ENCODE measurements around the gene SLC27A4. TPM values are rescaled to one million over a fixed set of nuclear protein-coding genes. Genes with fewer than 3 reads are reported as not detected.
A peak's percentile ranks its signal among the peaks of the same experiment; 100 is the strongest.

Gene SLC27A4
- total RNA-seq, 2 donors from 2014 or later: 15.0 to 17.1 TPM

GRCh38 chr9:128382261-128382660 is 41.9 kb downstream of the SLC27A4 start:
- Histone ChIP-seq H3K27me3 (no peaks in the 10 kb centered on the region), H3K9me3 (no peaks in the 10 kb centered on the region), H3K27ac (no peak overlapping the region), H3K4me1 (no peaks in the 10 kb centered on the region), H3K36me3 (replicated peaks in 1 of 2; ENCODE audit: insufficient read depth in 1 of 2, low read depth in 2 of 2) (peaks cover 0 to 5% of the 10 kb centered on the region in 2 donors), H3K4me3 (no peak overlapping the region)
- no peak for TF ChIP-seq CTCF (IDR thresholded peaks at IDR 0.05)
- no peak for TF ChIP-seq POLR2A (IDR thresholded peaks at IDR 0.05)
- intact Hi-C loops (cut with DNase I): no loop called here
- DNase-seq (no peak), ATAC-seq (no peak)
- WGBS, 2 donors: 70 to 100% methylated on average over 3 to 6 of the region's 6 CpGs

GRCh38 chr9:128383007-128383753 is 42.9 kb downstream of the SLC27A4 start:
- whole genome bisulfite sequencing, 2 donors: 86 to 88% methylated on average over 6 to 9 of the region's 9 CpGs
- Histone ChIP-seq H3K4me1 (no peaks in the 10 kb centered on the region), H3K36me3 (replicated peaks in 1 of 2; ENCODE audit: insufficient read depth in 1 of 2, low read depth in 2 of 2) (peaks cover 0 to 11% of the 10 kb centered on the region in 2 donors), H3K27me3 (no peaks in the 10 kb centered on the region), H3K4me3 (no peak overlapping the region), H3K9me3 (no peaks in the 10 kb centered on the region), H3K27ac (no peak overlapping the region)
- no peak for ATAC-seq
- DNase-seq: peak in 1 of 4 donors; percentile 12
- no peak for TF ChIP-seq CTCF (IDR thresholded peaks at IDR 0.05)
- no peak for TF ChIP-seq POLR2A (IDR thresholded peaks at IDR 0.05)
- intact Hi-C loops (cut with DNase I): no loop called here

- Histone ChIP-seq H3K9me3 (no peaks in the 10 kb centered on the region), H3K27me3 (no peaks in the 10 kb centered on the region), H3K27ac (no peak overlapping the region), H3K4me1 (no peaks in the 10 kb centered on the region), H3K36me3 (replicated peaks in 1 of 2; ENCODE audit: insufficient read depth in 1 of 2, low read depth in 2 of 2) (peaks cover 2 to 16% of the 10 kb centered on the region in 2 donors), H3K4me3 (no peak overlapping the region)
- ATAC-seq (no peak), DNase-seq (no peak)
- intact Hi-C loops (cut with DNase I): no loop called here
- TF ChIP-seq CTCF (IDR thresholded peaks at IDR 0.05) (no peak), POLR2A (IDR thresholded peaks at IDR 0.05) (no peak)
- WGBS, 2 donors: 78 to 91% methylated on average over 6 to 8 of the region's 8 CpGs
These were observed 43.5 kb downstream of the SLC27A4 start for GRCh38 chr9:128383791-128384190.

- no peaks in the 10 kb centered on the region for H3K4me1 ChIP-seq
- TF ChIP-seq CTCF (IDR thresholded peaks at IDR 0.05): no peak
- no peak for TF ChIP-seq POLR2A (IDR thresholded peaks at IDR 0.05)
- intact Hi-C loops (cut with DNase I): no loop called here
- 93 to 97% methylated on average over 7 of the region's 7 CpGs for WGBS, 2 donors
- no peak overlapping the region for H3K27ac ChIP-seq
- H3K27me3 ChIP-seq: no peaks in the 10 kb centered on the region
- H3K4me3 ChIP-seq: no peak overlapping the region
- peaks cover 6 to 25% of the 10 kb centered on the region in 2 donors for H3K36me3 ChIP-seq (replicated peaks in 1 of 2; ENCODE audit: insufficient read depth in 1 of 2, low read depth in 2 of 2)
- no peaks in the 10 kb centered on the region for H3K9me3 ChIP-seq
- DNase-seq (no peak), ATAC-seq (no peak)
These were observed 44.6 kb downstream of the SLC27A4 start for GRCh38 chr9:128384801-128385495.
